HepG2 (cell line): ENCODE measurements around the gene COLGALT1. TPM values are rescaled to one million over a fixed set of nuclear protein-coding genes. Genes with fewer than 3 reads are reported as not detected.

Experiments used
- KDM5B ChIP-seq: sonication (generic); formaldehyde crosslinking; IDR thresholded peaks from 2 replicates; pipeline ENCODE4 v1.4.0; 2020; ENCODE audit warnings: missing genetic modification reagents, mild to moderate bottlenecking, borderline replicate concordance
- NBN ChIP-seq: fragments of 450-650 bp; conservative IDR thresholded peaks from 2 replicates; pipeline ENCODE4 v1.6.1; 2017
- SAFB2 ChIP-seq: sonication (generic); formaldehyde crosslinking; IDR thresholded peaks from 2 replicates; pipeline ENCODE4 v1.5.1; 2020; ENCODE audit warnings: missing genetic modification reagents, low read depth, mild to moderate bottlenecking, borderline replicate concordance
- SETDB1 ChIP-seq: sonication (generic); formaldehyde crosslinking; IDR thresholded peaks from 2 replicates; pipeline ENCODE4 v1.5.1; 2020; ENCODE audit warnings: missing genetic modification reagents, mild to moderate bottlenecking, borderline replicate concordance
- SIX4 ChIP-seq: sonication (generic); formaldehyde crosslinking; IDR thresholded peaks from 2 replicates; pipeline ENCODE4 v1.4.0; 2020; ENCODE audit warnings: missing genetic modification reagents
- SOX13 ChIP-seq, 3 experiments: fragments of 450-650 bp in 1 of 3; sonication (generic) in 1 of 3; formaldehyde crosslinking in 1 of 3; IDR thresholded peaks in 2 of 3; conservative IDR thresholded peaks in 1 of 3; 2 replicates each; pipeline versions ENCODE4 v1.5.0 to v1.6.1; 2016 to 2020; ENCODE audit warnings: antibody characterized with exemption in 1 of 3, mild to moderate bottlenecking in 1 of 3, missing compliant biosample characterization in 1 of 3, missing genetic modification reagents in 1 of 3, moderate library complexity in 1 of 3
- THAP11 ChIP-seq: IDR thresholded peaks from 2 replicates; pipeline ENCODE4 v1.6.1; 2016; ENCODE audit warnings: missing biosample characterization, missing genetic modification reagents
- ZNF10 ChIP-seq: sonication (generic); formaldehyde crosslinking; IDR thresholded peaks from 2 replicates; pipeline ENCODE4 v1.4.0; 2020; ENCODE audit warnings: mild to moderate bottlenecking, low read depth, missing genetic modification reagents, borderline replicate concordance
- ZNF326 ChIP-seq: sonication (generic); formaldehyde crosslinking; IDR thresholded peaks from 2 replicates; pipeline ENCODE4 v1.4.0; 2020; ENCODE audit warnings: missing genetic modification reagents, borderline replicate concordance
- ZNF431 ChIP-seq: sonication (generic); formaldehyde crosslinking; IDR thresholded peaks from 2 replicates; pipeline ENCODE4 v1.9.0; 2022; ENCODE audit warnings: missing genetic modification reagents, low read depth, mild to moderate bottlenecking, borderline replicate concordance
- ZNF547 ChIP-seq: sonication (generic); formaldehyde crosslinking; IDR thresholded peaks from 2 replicates; pipeline ENCODE4 v1.5.1; 2020; ENCODE audit warnings: mild to moderate bottlenecking, missing genetic modification reagents
- ZNF709 ChIP-seq: sonication (generic); formaldehyde crosslinking; IDR thresholded peaks from 2 replicates; pipeline ENCODE4 v1.5.0; 2020; ENCODE audit warnings: mild to moderate bottlenecking, missing genetic modification reagents
- ZNF747 ChIP-seq: sonication (generic); formaldehyde crosslinking; IDR thresholded peaks from 2 replicates; pipeline ENCODE4 v1.8.1; 2023; ENCODE audit warnings: missing genetic modification reagents, mild to moderate bottlenecking, borderline replicate concordance
- ZNF772 ChIP-seq: sonication (generic); formaldehyde crosslinking; IDR thresholded peaks from 2 replicates; pipeline ENCODE4 v1.5.0; 2020; ENCODE audit warnings: mild to moderate bottlenecking, missing genetic modification reagents
- polyA plus RNA-seq, 8 experiments: library from polyadenylated mRNA; depleted of rRNA in 3 of 8; stranded (reverse) in 7 of 8; unstranded in 1 of 8; fragments of >200 nt; fragmentation: Illumina TruSeq in 4 of 8; extraction: Trizol in 4 of 8; gene quantifications; 2 replicates each; pipeline versions ENCODE4 v1.2.1 to v1.2.3, GENCODE V29; 2011 to 2016; ENCODE audit warnings: low read depth in 4 of 8, missing spikeins in 1 of 8, mixed read lengths in 1 of 8; ENCODE audit not compliant: insufficient read depth in 1 of 8
- total RNA-seq, 5 experiments: library from RNA; depleted of rRNA; stranded (reverse); fragments of >200 nt; fragmentation: Illumina TruSeq; extraction: Trizol; gene quantifications; 2 replicates each; pipeline ENCODE4 v1.2.3, GENCODE V29; 2016; ENCODE audit warnings: low read depth in 1 of 5
- TF ChIP-seq, protein P1 (sequence below): sonication (generic); formaldehyde crosslinking; IDR thresholded peaks from 2 replicates; pipeline ENCODE4 v1.4.0; 2020; ENCODE audit warnings: missing genetic modification reagents
- TF ChIP-seq, protein P2 (sequence below): sonication (generic); formaldehyde crosslinking; IDR thresholded peaks from 2 replicates; pipeline ENCODE4 v1.8.0; 2022; ENCODE audit warnings: mild to moderate bottlenecking, missing genetic modification reagents, borderline replicate concordance
- TF ChIP-seq, protein P3 (sequence below): IDR thresholded peaks from 2 replicates; pipeline ENCODE4 v1.6.1; 2016; ENCODE audit warnings: mild to moderate bottlenecking
- TF ChIP-seq, protein P4 (sequence below): sonication (generic); formaldehyde crosslinking; IDR thresholded peaks from 2 replicates; pipeline ENCODE4 v1.4.0; 2020; ENCODE audit warnings: missing genetic modification reagents

COLGALT1 gene
- total and polyA plus RNA-seq, 2 of the 13 experiments (the other 11 are each of a cell fraction or from before 2014, with no cell fraction given), result 58.0 to 211 TPM

DNA sequence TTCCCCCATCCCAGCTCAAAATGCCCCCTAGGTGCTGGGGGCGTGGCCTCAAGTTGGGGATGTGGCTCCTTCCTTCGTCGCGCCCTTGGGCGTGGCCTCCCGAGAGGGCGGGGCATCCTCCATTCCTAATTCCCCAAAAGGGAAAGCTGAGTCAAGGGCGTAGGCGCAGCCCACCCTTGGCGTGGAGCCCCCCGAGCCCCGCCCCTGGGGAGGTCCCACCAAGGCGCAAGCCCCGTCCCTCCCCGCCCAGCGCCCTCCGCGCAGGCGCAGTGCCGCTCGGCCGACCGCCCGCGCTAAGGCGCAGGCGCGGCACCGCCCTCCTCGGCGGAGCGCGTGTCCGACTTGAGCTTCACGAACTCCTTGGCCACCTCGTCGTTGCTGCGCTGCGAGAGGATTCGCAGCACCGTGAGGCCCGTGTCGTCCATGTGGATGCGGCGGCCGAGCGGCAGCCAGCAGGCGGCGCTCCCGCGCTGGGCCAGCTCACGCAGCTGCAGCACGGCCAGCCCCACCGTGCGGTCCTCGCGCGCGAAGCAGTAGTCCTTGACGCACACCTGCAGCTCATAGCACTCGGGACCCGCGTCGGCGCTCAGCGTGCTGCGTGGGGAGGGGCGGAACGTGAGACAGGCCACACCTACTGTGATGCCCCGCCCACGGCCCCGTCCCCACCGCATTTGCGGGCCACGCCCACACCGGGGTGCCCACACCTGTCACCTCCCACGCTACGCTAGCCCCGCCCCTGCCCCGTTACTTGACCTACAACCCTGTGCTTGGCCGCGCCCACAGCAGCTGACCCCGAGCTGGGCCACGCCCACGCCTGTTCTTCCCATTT, 50.5 kb downstream of the COLGALT1 start (continued):
- TF ChIP-seq ZNF747 (CRISPR knock-in tag), result peak; percentile 95; the same call in 1 of the 2 replicates
- TF ChIP-seq, protein P1, sequence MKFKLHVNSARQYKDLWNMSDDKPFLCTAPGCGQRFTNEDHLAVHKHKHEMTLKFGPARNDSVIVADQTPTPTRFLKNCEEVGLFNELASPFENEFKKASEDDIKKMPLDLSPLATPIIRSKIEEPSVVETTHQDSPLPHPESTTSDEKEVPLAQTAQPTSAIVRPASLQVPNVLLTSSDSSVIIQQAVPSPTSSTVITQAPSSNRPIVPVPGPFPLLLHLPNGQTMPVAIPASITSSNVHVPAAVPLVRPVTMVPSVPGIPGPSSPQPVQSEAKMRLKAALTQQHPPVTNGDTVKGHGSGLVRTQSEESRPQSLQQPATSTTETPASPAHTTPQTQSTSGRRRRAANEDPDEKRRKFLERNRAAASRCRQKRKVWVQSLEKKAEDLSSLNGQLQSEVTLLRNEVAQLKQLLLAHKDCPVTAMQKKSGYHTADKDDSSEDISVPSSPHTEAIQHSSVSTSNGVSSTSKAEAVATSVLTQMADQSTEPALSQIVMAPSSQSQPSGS (CRISPR knock-in tag), result peak; percentile 93
- peak; percentile 99 for TF ChIP-seq ZNF709 (CRISPR knock-in tag)
- peak; percentile 9; the same call in 1 of the 2 replicates for TF ChIP-seq SIX4 (CRISPR knock-in tag)
- peak; percentile 100 for TF ChIP-seq ZNF547 (CRISPR knock-in tag)
- TF ChIP-seq KDM5B (CRISPR knock-in tag), result peak; percentile 100
- TF ChIP-seq, protein P2, sequence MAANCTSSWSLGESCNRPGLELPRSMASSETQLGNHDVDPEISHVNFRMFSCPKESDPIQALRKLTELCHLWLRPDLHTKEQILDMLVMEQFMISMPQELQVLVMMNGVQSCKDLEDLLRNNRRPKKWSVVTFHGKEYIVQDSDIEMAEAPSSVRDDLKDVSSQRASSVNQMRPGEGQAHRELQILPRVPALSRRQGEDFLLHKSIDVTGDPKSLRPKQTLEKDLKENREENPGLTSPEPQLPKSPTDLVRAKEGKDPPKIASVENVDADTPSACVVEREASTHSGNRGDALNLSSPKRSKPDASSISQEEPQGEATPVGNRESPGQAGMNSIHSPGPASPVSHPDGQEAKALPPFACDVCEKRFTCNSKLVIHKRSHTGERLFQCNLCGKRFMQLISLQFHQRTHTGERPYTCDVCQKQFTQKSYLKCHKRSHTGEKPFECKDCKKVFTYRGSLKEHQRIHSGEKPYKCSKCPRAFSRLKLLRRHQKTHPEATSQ (CRISPR knock-in tag), result peak; percentile 99
- no peak for TF ChIP-seq ZNF326 (CRISPR knock-in tag)
- TF ChIP-seq SETDB1 (CRISPR knock-in tag), result no peak
- TF ChIP-seq SOX13 (IDR thresholded peaks at IDR 0.05), result no peak
- peak in 1 of 2 experiments; percentile 56; a peak in 2 of 4 replicates for TF ChIP-seq SOX13 (CRISPR knock-in tag; conservative IDR thresholded peaks at IDR 0.05 in 1 of 2, IDR thresholded peaks at IDR 0.05 in 1 of 2)
- TF ChIP-seq ZNF431 (CRISPR knock-in tag), result peak; percentile 96
- no peak for TF ChIP-seq NBN
- TF ChIP-seq THAP11, result peak; percentile 84
- TF ChIP-seq ZNF772, result peak; percentile 99
- TF ChIP-seq, protein P3, sequence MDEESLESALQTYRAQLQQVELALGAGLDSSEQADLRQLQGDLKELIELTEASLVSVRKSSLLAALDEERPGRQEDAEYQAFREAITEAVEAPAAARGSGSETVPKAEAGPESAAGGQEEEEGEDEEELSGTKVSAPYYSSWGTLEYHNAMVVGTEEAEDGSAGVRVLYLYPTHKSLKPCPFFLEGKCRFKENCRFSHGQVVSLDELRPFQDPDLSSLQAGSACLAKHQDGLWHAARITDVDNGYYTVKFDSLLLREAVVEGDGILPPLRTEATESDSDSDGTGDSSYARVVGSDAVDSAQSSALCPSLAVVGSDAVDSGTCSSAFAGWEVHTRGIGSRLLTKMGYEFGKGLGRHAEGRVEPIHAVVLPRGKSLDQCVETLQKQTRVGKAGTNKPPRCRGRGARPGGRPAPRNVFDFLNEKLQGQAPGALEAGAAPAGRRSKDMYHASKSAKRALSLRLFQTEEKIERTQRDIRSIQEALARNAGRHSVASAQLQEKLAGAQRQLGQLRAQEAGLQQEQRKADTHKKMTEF (CRISPR knock-in tag), result peak; percentile 99
- TF ChIP-seq ZNF10, result no peak
- TF ChIP-seq SAFB2, result peak; percentile 99
- TF ChIP-seq, protein P4, sequence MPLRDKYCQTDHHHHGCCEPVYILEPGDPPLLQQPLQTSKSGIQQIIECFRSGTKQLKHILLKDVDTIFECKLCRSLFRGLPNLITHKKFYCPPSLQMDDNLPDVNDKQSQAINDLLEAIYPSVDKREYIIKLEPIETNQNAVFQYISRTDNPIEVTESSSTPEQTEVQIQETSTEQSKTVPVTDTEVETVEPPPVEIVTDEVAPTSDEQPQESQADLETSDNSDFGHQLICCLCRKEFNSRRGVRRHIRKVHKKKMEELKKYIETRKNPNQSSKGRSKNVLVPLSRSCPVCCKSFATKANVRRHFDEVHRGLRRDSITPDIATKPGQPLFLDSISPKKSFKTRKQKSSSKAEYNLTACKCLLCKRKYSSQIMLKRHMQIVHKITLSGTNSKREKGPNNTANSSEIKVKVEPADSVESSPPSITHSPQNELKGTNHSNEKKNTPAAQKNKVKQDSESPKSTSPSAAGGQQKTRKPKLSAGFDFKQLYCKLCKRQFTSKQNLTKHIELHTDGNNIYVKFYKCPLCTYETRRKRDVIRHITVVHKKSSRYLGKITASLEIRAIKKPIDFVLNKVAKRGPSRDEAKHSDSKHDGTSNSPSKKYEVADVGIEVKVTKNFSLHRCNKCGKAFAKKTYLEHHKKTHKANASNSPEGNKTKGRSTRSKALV (CRISPR knock-in tag), result peak; percentile 97
